Astrocyte of the spinal cord (primary cell): Measurements from ENCODE around the gene NAA15.
A peak's percentile ranks its signal among the peaks of the same experiment; 100 is the strongest.

Experiments
- DNase-seq: peaks from one replicate; pipeline ENCODE4 v3.0.0; 2011; ENCODE audit warnings: low read depth, low spot score
- H3K4me3 ChIP-seq: 2 replicates; pipeline ENCODE4 v1.5.1; 2011; ENCODE audit warnings: low read depth, mild to moderate bottlenecking, low read length, moderate library complexity
- in situ Hi-C: cut with HindIII; loops from 2 replicates; pipeline ENCODE4 v1.10.0; 2017; ENCODE audit warnings: low sequenced_read_pairs
- TF ChIP-seq, protein P1 (sequence below): IDR thresholded peaks from 2 replicates; pipeline ENCODE4 v1.5.1; 2012; ENCODE audit warnings: low read depth, mild to moderate bottlenecking, low read length, inconsistent platforms

NAA15 gene

DNA sequence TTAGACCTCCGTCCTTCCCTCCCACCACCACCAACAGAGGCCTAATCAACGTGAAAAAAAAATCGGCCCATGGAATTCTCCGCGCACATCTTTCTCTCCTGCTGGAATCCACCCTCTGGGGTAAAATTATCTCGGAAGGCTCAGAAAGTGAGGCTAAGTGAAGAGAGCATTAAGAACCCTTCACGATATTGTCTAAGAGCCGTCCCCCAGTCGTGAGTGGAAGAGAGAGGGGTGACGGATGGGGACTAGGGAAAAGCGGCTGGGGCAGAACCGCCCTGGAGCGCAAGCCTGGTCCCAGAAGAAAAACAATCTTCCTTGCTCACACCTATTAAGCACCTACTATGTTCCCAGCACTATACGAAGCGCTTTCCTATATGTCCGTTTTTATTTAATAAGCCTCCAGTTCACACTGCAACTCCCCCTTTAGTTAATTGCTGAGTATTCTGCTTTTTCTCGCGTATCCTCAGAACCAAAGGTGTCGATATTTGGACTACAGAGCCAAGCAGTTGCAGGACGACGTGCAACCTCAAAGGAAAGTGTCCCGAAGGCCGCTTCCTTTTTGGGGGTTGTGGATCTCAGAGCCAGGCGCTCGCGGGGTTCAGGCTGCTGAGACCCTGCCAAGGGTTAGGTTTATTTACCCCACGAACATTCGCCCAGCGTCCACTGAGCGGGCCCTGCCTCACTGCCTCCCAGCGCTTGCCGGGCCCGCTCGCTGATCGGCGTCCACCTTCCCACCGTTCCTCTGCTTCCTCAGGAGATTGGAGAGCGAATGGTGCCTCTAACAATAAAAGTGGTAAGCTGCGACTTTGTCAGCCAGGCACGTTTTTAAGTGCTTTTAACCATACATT, 22.2 kb upstream of the NAA15 start:
- DNase-seq = peak; percentile 15
- in situ Hi-C loops = no loop called here
- H3K4me3 ChIP-seq = peak overlapping the region; percentile 53
- TF ChIP-seq, protein P1, sequence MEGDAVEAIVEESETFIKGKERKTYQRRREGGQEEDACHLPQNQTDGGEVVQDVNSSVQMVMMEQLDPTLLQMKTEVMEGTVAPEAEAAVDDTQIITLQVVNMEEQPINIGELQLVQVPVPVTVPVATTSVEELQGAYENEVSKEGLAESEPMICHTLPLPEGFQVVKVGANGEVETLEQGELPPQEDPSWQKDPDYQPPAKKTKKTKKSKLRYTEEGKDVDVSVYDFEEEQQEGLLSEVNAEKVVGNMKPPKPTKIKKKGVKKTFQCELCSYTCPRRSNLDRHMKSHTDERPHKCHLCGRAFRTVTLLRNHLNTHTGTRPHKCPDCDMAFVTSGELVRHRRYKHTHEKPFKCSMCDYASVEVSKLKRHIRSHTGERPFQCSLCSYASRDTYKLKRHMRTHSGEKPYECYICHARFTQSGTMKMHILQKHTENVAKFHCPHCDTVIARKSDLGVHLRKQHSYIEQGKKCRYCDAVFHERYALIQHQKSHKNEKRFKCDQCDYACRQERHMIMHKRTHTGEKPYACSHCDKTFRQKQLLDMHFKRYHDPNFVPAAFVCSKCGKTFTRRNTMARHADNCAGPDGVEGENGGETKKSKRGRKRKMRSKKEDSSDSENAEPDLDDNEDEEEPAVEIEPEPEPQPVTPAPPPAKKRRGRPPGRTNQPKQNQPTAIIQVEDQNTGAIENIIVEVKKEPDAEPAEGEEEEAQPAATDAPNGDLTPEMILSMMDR = no peak

DNA sequence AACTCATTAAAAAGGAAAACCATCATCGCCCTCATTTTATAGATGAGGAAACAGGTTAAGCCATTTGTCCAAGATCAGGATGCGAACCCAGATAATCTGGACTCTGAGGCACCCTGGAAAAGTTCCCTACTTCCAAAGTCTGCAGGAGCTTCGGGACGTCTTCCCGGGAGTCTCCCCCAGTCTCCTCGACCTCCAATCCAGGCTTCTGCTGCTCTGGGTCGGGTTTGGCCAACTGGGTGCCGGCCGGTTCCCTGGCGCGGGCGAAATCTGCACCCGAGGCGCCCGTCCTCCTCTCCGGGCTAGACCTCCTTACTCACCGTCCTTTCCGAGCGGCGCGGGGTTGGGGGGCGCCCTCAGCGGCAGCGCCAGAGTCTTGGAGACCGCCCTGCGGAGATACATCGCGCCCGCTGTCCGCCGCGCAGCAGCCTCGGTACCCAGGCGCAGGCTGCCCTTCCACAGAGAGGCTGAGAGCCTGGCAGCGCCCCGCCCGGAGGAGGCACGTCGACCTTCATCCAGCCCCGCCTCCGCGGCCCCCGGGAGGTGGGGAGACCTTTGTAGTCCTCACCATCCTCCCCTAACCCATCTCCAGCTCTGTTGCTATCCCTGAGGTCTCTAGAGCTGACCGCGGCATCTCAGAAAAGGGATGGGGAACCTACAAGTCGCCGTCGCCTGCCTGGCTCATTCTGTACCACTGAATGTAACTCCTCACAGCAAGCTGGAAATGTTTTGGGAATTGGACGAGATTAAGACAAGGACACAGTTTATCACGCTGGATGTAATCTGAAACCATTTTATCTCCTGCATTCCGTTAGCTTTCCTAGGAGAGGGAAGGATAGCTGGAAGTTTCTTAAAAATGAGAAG, 21.3 kb upstream of the NAA15 start, which contains the start of gene MGARP:
TSS of gene MGARP (minus strand) at position 466 of the 861 bp plus-strand sequence. CDS start at position 399, 67 bp downstream.
- TF ChIP-seq, protein P1 = no peak
- DNase-seq = no peak
- in situ Hi-C loops = no loop called here
- peak within 1 kb of the TSS; percentile 53 for H3K4me3 ChIP-seq

DNA sequence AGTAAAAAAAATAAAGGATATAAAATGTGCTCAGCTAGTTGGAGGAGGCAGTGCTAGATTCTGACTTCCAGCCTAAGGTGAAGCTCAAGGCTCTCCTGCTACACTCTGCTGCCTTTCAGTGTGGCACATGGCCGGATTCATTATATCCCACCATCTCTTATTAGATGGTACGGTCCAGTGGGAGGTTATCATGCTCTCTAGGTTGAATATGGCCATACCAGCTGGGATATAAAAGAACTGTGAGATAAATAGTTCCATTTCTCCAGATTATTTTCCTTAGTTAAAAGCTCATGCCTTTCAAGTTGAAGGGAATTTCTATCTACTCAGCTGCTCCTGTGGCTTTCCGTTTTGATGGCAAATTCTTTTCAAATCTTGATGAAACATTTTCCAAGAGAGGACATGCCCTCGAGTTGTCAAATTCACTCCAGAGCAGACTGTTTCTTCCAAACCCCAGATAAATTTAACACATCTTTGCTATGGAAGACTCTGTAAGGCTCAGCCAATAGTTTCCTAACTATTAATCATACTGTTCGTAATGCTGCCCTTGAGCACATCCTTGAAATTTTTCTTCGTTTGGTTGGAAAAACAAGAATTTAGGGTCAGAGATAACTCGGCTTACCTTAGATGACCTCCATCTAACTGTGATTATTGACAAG, 19.1 kb upstream of the NAA15 start:
- in situ Hi-C loops = no loop called here
- TF ChIP-seq, protein P1 = no peak
- no peak overlapping the region for H3K4me3 ChIP-seq
- no peak for DNase-seq

DNA sequence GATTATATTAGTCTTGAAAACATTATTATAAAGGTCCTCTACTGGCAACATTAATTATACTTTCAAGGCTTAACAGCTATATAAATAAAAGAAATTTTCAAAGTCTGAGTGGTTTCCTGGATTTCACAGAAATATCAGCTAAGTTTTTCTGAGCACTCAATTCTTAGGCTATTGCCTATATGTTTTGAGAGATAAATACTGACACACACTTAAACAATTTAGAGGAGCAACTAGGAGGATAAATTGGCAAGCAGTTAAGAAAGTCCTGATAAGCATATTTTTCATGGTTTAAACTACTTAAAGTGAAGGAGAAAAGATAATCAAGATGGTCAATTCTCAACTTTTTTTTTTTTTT, 18.6 kb upstream of the NAA15 start:
- in situ Hi-C loops = no loop called here
- TF ChIP-seq, protein P1 = no peak
- no peak overlapping the region for H3K4me3 ChIP-seq
- DNase-seq = no peak

DNA sequence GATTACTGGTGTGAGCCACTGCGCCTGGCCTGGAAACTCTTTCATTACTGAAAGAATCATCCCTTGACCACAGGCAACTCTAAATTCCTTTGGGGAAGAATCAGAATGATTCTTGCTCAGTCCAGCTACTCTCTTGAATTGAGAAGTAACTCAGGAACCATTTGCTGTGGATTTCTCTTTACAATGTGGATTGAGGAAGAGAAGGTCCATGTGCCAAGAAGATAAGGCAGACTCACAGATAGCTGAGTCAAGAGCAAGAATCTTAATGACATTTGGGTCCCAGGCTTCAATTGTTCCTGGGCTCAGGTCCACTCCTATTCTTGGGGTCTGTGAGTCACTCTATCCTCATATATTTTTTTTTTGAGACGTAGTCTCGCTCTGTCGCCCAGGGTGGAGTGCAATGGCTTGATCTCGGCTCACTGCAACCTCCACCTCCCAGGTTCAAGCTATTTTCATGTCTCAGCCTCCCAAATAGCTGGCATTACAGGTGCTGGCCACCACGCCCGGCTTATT, 15.1 kb upstream of the NAA15 start:
- TF ChIP-seq, protein P1 = no peak
- no peak overlapping the region for H3K4me3 ChIP-seq
- in situ Hi-C loops = no loop called here
- DNase-seq = no peak
